Stomach (tissue), 9 donors: ENCODE data around the gene RPS3. TPM values are rescaled to one million over a fixed set of nuclear protein-coding genes. Genes with fewer than 3 reads are reported as not detected.

Source experiments
- DNase-seq, 2 donors: peaks; one replicate each; pipeline versions ENCODE4 v3.0.0 to v3.0.0-alpha.2; 2013 to 2019
- H3K27ac ChIP-seq, 5 donors: fragments of 200-600 bp in 4 of 5; sonication (generic) in 4 of 5; one replicate each; pipeline ENCODE4 v1.5.1; 2013 to 2019; ENCODE audit warnings: mild to moderate bottlenecking in 1 of 5, moderate library complexity in 1 of 5
- H3K27me3 ChIP-seq, 3 donors: fragments of 200-600 bp; sonication (generic); one replicate each; pipeline ENCODE4 v1.5.1; 2017 to 2019; ENCODE audit warnings: mixed run types in 1 of 3
- H3K36me3 ChIP-seq, 4 donors: fragments of 200-600 bp; sonication (generic); 1 replicate in 3 of 4; 2 replicates in 1 of 4; pipeline ENCODE4 v1.5.1; 2016 to 2019
- H3K4me1 ChIP-seq, 4 donors: fragments of 200-600 bp; sonication (generic); one replicate each; pipeline ENCODE4 v1.5.1; 2016 to 2019
- H3K4me3 ChIP-seq, 4 donors: fragments of 200-600 bp; sonication (generic) in 3 of 4; one replicate each; pipeline ENCODE4 v1.5.1; 2016 to 2019; ENCODE audit warnings: mild to moderate bottlenecking in 1 of 4
- H3K9me3 ChIP-seq, 4 donors: fragments of 200-600 bp; sonication (generic); one replicate each; pipeline ENCODE4 v1.5.1; 2016 to 2019
- EP300 ChIP-seq: sonication (generic); formaldehyde crosslinking; IDR thresholded peaks from one replicate; pipeline ENCODE4 v1.6.1; 2017; ENCODE audit warnings: antibody characterized with exemption
- POLR2A ChIP-seq, 4 donors: fragments of 450-650 bp; IDR thresholded peaks; one replicate each; pipeline ENCODE4 v1.6.1; 2016; ENCODE audit warnings: antibody characterized with exemption in 4 of 4, control low read depth in 2 of 4, mild to moderate bottlenecking in 1 of 4, moderate library complexity in 1 of 4
- POLR2AphosphoS5 ChIP-seq, 3 donors: sonication (generic); formaldehyde crosslinking; IDR thresholded peaks; one replicate each; pipeline ENCODE4 v1.6.1; 2016; ENCODE audit warnings: antibody characterized with exemption in 3 of 3
- WGBS, 5 donors: extraction: QIAGEN DNeasy Blood & Tissue Kit in 3 of 5; methylation state at CpG; one replicate each; pipeline versions ENCODE4 v1.1.5 to v1.1.7; 2013 to 2018; 5-methylcytosine and 5-hydroxymethylcytosine counted together
- intact Hi-C: fragments of 100-400 bp; cut with DNase I; formaldehyde crosslinking; loops from one replicate; pipeline ENCODE4 v1.15.1; 2023; ENCODE audit warnings: low total_unique reads
- polyA plus RNA-seq, 3 donors: library from polyadenylated mRNA; stranded (reverse); fragments of 200-250 nt; gene quantifications; one replicate each; pipeline ENCODE4 v1.2.3, GENCODE V29; 2013
- total RNA-seq, 5 donors: library from RNA; depleted of rRNA; stranded (reverse); fragments of >200 nt; gene quantifications; one replicate each; pipeline versions ENCODE4 v1.1.0 to v1.2.3, GENCODE V29; 2014 to 2016
- TF ChIP-seq, protein P1 (sequence below), 7 experiments: fragments of 450-650 bp in 4 of 7; fragments of 200-600 bp in 3 of 7; sonication (generic) in 3 of 7; IDR thresholded peaks; one replicate each; pipeline ENCODE4 v1.5.1; 2016 to 2019; ENCODE audit warnings: antibody characterized with exemption in 7 of 7, control low read depth in 2 of 7, mild to moderate bottlenecking in 1 of 7
- donor health status: healthy with polysubstance abuse.
- donor health status: Bipolar disorder and iron deficiency.
- donor health status: healthy.

The RPS3 gene
- total and polyA plus RNA-seq, 8 donors, result 607 to 3,770 (median 1,532) TPM

DNA sequence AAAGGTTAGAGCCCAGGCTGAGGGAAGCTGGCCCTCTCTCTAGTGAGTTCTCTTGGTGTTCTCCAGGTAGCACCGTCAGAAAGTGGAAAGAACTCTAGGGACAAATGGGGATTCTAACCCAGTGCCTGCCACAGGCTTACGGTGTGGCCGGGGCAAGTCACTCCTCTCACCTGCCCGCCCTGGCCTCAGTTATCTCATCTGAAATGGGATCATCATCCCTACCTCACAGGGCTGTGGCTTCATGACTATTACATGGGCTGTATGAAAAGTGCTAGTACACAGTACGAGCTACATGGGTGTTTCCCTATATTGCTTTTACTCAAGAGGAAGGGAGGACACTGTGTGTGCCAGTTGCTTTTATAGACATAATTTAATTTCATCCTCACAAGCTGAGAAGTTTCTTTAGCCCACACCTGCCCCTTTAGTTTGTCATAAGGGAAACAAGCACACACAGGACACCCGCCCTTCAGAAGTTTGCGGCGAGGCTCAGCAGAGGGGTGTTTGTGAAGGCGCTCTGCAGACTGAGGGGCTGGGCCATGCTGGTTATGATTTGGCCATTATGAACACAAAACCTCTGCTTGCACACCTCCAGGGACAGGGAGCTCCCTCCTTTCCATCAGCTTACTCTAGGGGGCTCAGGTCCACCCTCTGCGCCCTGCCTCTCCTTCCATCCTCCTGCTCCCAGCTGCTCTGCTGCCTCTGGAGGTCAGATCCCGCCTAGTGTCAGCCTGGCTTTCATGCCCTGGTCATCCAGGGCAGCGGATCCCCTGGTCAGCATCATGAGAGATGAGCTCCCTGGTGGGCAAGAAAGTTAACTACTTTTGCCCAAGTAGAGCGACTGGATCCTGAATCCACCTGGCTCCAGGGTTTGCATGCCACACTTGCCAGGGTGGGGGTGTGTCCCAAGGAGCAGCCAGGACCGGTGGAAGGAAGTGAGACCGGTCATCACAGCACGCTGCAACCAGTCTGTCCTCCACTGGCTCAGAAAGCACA is 32.5 kb downstream of the RPS3 start:
- 56 to 63% (median 60%) methylated on average over 16 of the region's 16 CpGs for WGBS, 5 donors
- intact Hi-C loops, result no loop called here
- Histone ChIP-seq H3K9me3 (peaks cover 0 to 6% (median 4%) of the 10 kb centered on the region in 4 donors), H3K4me3 (no peak overlapping the region), H3K27ac (no peak overlapping the region), H3K27me3 (peaks cover 0 to 59% (median 12%) of the 10 kb centered on the region in 3 donors), H3K36me3 (peaks cover 0 to 5% (median 0%) of the 10 kb centered on the region in 4 donors), H3K4me1 (peaks cover 13 to 38% (median 26%) of the 10 kb centered on the region in 4 donors)
- no peak for TF ChIP-seq POLR2A (IDR thresholded peaks at IDR 0.05)
- TF ChIP-seq, protein P1, sequence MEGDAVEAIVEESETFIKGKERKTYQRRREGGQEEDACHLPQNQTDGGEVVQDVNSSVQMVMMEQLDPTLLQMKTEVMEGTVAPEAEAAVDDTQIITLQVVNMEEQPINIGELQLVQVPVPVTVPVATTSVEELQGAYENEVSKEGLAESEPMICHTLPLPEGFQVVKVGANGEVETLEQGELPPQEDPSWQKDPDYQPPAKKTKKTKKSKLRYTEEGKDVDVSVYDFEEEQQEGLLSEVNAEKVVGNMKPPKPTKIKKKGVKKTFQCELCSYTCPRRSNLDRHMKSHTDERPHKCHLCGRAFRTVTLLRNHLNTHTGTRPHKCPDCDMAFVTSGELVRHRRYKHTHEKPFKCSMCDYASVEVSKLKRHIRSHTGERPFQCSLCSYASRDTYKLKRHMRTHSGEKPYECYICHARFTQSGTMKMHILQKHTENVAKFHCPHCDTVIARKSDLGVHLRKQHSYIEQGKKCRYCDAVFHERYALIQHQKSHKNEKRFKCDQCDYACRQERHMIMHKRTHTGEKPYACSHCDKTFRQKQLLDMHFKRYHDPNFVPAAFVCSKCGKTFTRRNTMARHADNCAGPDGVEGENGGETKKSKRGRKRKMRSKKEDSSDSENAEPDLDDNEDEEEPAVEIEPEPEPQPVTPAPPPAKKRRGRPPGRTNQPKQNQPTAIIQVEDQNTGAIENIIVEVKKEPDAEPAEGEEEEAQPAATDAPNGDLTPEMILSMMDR (IDR thresholded peaks at IDR 0.05), result no peak
- TF ChIP-seq EP300, result no peak
- TF ChIP-seq POLR2AphosphoS5 (IDR thresholded peaks at IDR 0.05), result no peak
- no peak for DNase-seq

DNA sequence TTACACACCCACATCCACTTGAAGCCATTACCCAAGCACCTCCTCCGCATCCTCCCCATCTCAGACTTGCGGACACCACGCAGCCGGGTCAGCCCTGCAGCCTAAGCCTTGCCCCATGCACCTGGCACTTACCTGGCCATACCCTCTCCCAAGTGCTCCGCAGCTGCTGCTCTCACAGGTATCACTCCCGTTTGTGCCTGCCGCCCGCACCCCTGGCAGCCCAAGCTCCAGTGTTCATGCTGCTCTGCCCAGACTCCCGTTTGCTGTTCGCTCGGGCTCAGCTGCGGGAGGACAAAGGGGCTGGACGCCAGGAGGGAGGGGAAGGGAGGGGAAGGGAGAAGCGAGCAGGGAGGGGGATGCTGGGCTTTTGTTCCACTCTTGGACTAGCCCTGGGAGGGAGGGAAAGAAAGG is 33.6 kb downstream of the RPS3 start, which contains the start of gene KLHL35:
TSS of gene KLHL35 (minus strand) at position 293 of the 411 bp plus-strand sequence. CDS start 2,574 bp downstream, outside the sequence.
- H3K9me3 ChIP-seq, result peaks cover 0 to 6% (median 4%) of the 10 kb centered on the region in 4 donors
- peaks cover 0 to 5% (median 0%) of the 10 kb centered on the region in 4 donors for H3K36me3 ChIP-seq
- peaks cover 0 to 59% (median 12%) of the 10 kb centered on the region in 3 donors for H3K27me3 ChIP-seq
- 17 to 27% (median 26%) methylated on average over 14 of the region's 14 CpGs for WGBS, 5 donors
- no peak within 1 kb of the TSS for H3K27ac ChIP-seq
- peaks cover 13 to 36% (median 24%) of the 10 kb centered on the region in 4 donors for H3K4me1 ChIP-seq
- TF ChIP-seq POLR2A (IDR thresholded peaks at IDR 0.05), result no peak
- DNase-seq, result peak in 1 of 2 donors; percentile 65
- H3K4me3 ChIP-seq, result no peak within 1 kb of the TSS
- intact Hi-C loops, result no loop called here

DNA sequence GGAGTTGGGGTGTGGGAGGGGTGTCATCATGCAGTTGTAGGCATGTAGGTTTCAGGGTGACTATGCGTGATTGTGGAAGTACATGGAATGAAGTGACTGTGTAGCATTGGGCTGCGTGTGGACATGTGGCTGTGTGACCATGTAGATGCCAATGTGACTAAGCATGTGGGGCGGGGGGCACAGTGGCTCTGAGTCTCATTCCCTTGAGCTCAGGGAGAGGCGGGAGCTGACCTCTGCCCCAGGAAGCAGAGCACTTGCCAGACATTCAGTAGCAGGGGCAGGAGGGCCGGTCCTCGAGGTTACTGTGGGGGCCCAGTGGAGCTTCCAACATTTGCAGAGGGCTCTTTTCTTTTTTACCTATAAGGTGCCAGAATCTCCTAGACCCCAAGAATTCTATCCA is 34.1 kb downstream of the RPS3 start:
- intact Hi-C loops, result no loop called here
- Histone ChIP-seq H3K27ac (no peak overlapping the region), H3K4me1 (peaks cover 13 to 33% (median 22%) of the 10 kb centered on the region in 4 donors), H3K9me3 (peaks cover 0 to 6% (median 4%) of the 10 kb centered on the region in 4 donors), H3K36me3 (peaks cover 0 to 5% (median 0%) of the 10 kb centered on the region in 4 donors), H3K27me3 (peaks cover 0 to 55% (median 12%) of the 10 kb centered on the region in 3 donors), H3K4me3 (no peak overlapping the region)
- 70 to 76% (median 75%) methylated on average over 6 of the region's 6 CpGs for WGBS, 5 donors
- no peak for DNase-seq
- TF ChIP-seq, protein P1 (IDR thresholded peaks at IDR 0.05), result no peak
- no peak for TF ChIP-seq EP300
- no peak for TF ChIP-seq POLR2A (IDR thresholded peaks at IDR 0.05)
- TF ChIP-seq POLR2AphosphoS5 (IDR thresholded peaks at IDR 0.05), result no peak

DNA sequence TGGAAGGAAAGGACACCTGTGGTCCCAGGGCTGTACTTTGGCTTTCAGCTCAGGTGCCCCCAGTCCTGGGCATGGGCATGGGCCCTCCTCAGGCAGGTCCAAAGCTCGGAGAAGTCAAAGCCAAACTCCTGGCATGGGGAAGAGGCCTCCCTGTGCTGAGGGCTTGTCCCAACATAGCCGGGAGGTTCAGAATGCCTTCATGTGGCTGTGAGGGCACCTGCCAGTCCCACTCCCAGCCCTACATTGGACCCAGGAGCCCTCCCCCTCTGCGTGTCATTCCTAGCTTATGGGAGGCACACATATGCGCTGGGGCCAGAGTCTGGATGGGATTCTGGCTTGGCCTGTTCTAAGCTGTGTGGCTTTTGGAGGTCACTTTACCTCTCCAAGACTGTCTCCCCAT is 34.7 kb downstream of the RPS3 start:
- Histone ChIP-seq H3K36me3 (peaks cover 0 to 5% (median 0%) of the 10 kb centered on the region in 4 donors), H3K9me3 (peaks cover 0 to 6% (median 4%) of the 10 kb centered on the region in 4 donors), H3K4me1 (peaks cover 13 to 27% (median 19%) of the 10 kb centered on the region in 4 donors), H3K27me3 (peaks cover 0 to 49% (median 8%) of the 10 kb centered on the region in 3 donors), H3K27ac (no peak overlapping the region), H3K4me3 (no peak overlapping the region)
- WGBS, 5 donors, result 88 to 100% (median 94%) methylated on average over 3 to 4 of the region's 4 CpGs
- DNase-seq, result no peak
- TF ChIP-seq EP300 (no peak), POLR2AphosphoS5 (IDR thresholded peaks at IDR 0.05) (no peak), POLR2A (IDR thresholded peaks at IDR 0.05) (no peak)
- TF ChIP-seq, protein P1 (IDR thresholded peaks at IDR 0.05), result no peak
- intact Hi-C loops, result no loop called here
